B cell (primary cell): ENCODE data around the gene CD101. TPM values are rescaled to one million over a fixed set of nuclear protein-coding genes. Genes with fewer than 3 reads are reported as not detected.

Experiments
- ATAC-seq: fragments of 200-7000 bp; cut with Tn5 transposase; one replicate; pipeline ENCODE4 v1.10.0; 2021; ENCODE audit warnings: low read depth, mild to moderate bottlenecking, moderate number of reproducible peaks, moderate library complexity
- CTCF ChIA-PET: fragments of 350-600 bp; sonication (Branson Sonifier 250); formaldehyde crosslinking; loops from one replicate; lab custom pipeline; 2021; ENCODE audit warnings: antibody characterized with exemption, inconsistent platforms; lab: Charles Lee
- POLR2A ChIA-PET: fragments of 350-600 bp; sonication (Branson Sonifier 250); formaldehyde crosslinking; loops from one replicate; lab custom pipeline; 2021; ENCODE audit warnings: antibody characterized with exemption; lab: Charles Lee
- DNase-seq: peaks from one replicate; pipeline ENCODE4 v3.0.0; 2013
- H2AFZ ChIP-seq: 2 replicates; pipeline ENCODE4 v1.6.1; 2012; ENCODE audit warnings: mild to moderate bottlenecking, low read depth, low read length; ENCODE audit not compliant: insufficient read depth, poor library complexity, severe bottlenecking
- H3K27ac ChIP-seq, 2 donors: 1 replicate in 1 of 2; 2 replicates in 1 of 2; pipeline ENCODE4 v1.5.1; 2012 to 2013; ENCODE audit warnings: low read length in 2 of 2, mild to moderate bottlenecking in 2 of 2, moderate library complexity in 1 of 2
- H3K27me3 ChIP-seq, 4 experiments: fragments of 200-600 bp in 1 of 4; sonication (generic) in 1 of 4; replicated peaks in 1 of 4; 1 replicate in 2 of 4; 2 replicates in 2 of 4; pipeline versions ENCODE4 v1.6.1 to v1.7.0; 2013 to 2016; ENCODE audit warnings: low read length in 3 of 4, mild to moderate bottlenecking in 2 of 4, mixed read lengths in 1 of 4, moderate library complexity in 1 of 4; ENCODE audit not compliant: insufficient read depth in 4 of 4, control insufficient read depth in 3 of 4; ENCODE audit errors: control extremely low read depth in 1 of 4
- H3K36me3 ChIP-seq, 2 experiments: replicated peaks in 1 of 2; 1 replicate in 1 of 2; 2 replicates in 1 of 2; pipeline versions ENCODE4 v1.6.1 to v1.7.1; 2013; ENCODE audit warnings: low read length in 1 of 2; ENCODE audit not compliant: insufficient read depth in 2 of 2, control insufficient read depth in 1 of 2; ENCODE audit errors: control extremely low read depth in 1 of 2, extremely low read depth in 1 of 2
- H3K4me1 ChIP-seq, 2 donors: fragments of 200-600 bp in 1 of 2; sonication (generic) in 1 of 2; 1 replicate in 1 of 2; 2 replicates in 1 of 2; pipeline versions ENCODE4 v1.5.1 to v1.6.1; 2013 to 2017; ENCODE audit warnings: low read length in 2 of 2; ENCODE audit not compliant: control insufficient read depth in 2 of 2, insufficient read depth in 2 of 2
- H3K4me2 ChIP-seq: replicated peaks from 2 replicates; pipeline ENCODE3; 2012; ENCODE audit warnings: mild to moderate bottlenecking, low read depth, low read length; ENCODE audit not compliant: poor library complexity, severe bottlenecking
- H3K4me3 ChIP-seq, 5 experiments: fragments of 200-600 bp in 1 of 5; sonication (generic) in 1 of 5; 1 replicate in 3 of 5; 2 replicates in 2 of 5; pipeline versions ENCODE4 v1.5.1 to v1.7.0; 2011 to 2016; ENCODE audit warnings: low read length in 4 of 5, mild to moderate bottlenecking in 4 of 5, low read depth in 2 of 5, control low read depth in 1 of 5, moderate library complexity in 1 of 5; ENCODE audit not compliant: insufficient read depth in 1 of 5; ENCODE audit errors: control extremely low read depth in 1 of 5, extremely low read depth in 1 of 5
- H3K79me2 ChIP-seq: fragments of 200-600 bp; sonication (generic); one replicate; pipeline ENCODE4 v1.6.0; 2016; ENCODE audit warnings: low read length; ENCODE audit not compliant: control insufficient read depth, insufficient read depth
- H3K9ac ChIP-seq: fragments of 200-600 bp; sonication (generic); 2 replicates; pipeline ENCODE4 v1.6.1; 2017; ENCODE audit warnings: mild to moderate bottlenecking, low read length, moderate library complexity
- H3K9me3 ChIP-seq, 3 donors: one replicate each; pipeline versions ENCODE4 v1.6.1 to v1.7.1; 2013; ENCODE audit warnings: low read length in 2 of 3; ENCODE audit not compliant: control insufficient read depth in 2 of 3, insufficient read depth in 1 of 3; ENCODE audit errors: control extremely low read depth in 1 of 3
- H4K20me1 ChIP-seq: 2 replicates; pipeline ENCODE4 v1.6.0; 2012; ENCODE audit warnings: mild to moderate bottlenecking, low read length; ENCODE audit not compliant: insufficient read depth, control insufficient read depth, poor library complexity, severe bottlenecking
- H3K27ac Mint-ChIP-seq: one replicate; pipeline ENCODE4 v1.8.0; 2021; ENCODE audit warnings: mixed read lengths
- H3K27me3 Mint-ChIP-seq: one replicate; pipeline ENCODE4 v1.8.0; 2021; ENCODE audit warnings: mixed read lengths
- H3K4me1 Mint-ChIP-seq: one replicate; pipeline ENCODE4 v1.8.0; 2021; ENCODE audit warnings: mixed read lengths
- H3K4me3 Mint-ChIP-seq: one replicate; pipeline ENCODE4 v1.8.0; 2021; ENCODE audit warnings: mixed read lengths
- H3K9me3 Mint-ChIP-seq: one replicate; pipeline ENCODE4 v1.8.0; 2022; ENCODE audit warnings: mixed read lengths; ENCODE audit not compliant: insufficient read depth
- CTCF ChIP-seq: fragments of 200-600 bp; IDR thresholded peaks from one replicate; pipeline ENCODE4 v1.8.0; 2022; ENCODE audit warnings: antibody characterized with exemption, mild to moderate bottlenecking
- EZH2 ChIP-seq: IDR thresholded peaks from 2 replicates; pipeline ENCODE4 v1.6.1; 2012; ENCODE audit warnings: borderline replicate concordance, low read depth, mild to moderate bottlenecking, moderate library complexity, low read length; ENCODE audit not compliant: insufficient read depth, poor library complexity, severe bottlenecking
- WGBS: methylation state at CpG from one replicate; pipeline ENCODE4 v1.1.5; 2013; ENCODE audit warnings: missing lambda C conversion rate; ENCODE audit not compliant: insufficient coverage; 5-methylcytosine and 5-hydroxymethylcytosine counted together
- intact Hi-C: fragments of 100-400 bp; cut with micrococcal nuclease; formaldehyde crosslinking; loops from one replicate; pipeline ENCODE4 v1.10.0; 2022
- polyA plus RNA-seq: library from polyadenylated mRNA; depleted of rRNA; stranded (reverse); fragments of >200 nt; gene quantifications from 2 replicates; pipeline ENCODE4 v1.2.3, GENCODE V29; 2012
- total RNA-seq, 2 donors: library from RNA; stranded (reverse); fragments of 120-200 nt in 1 of 2; gene quantifications; 1 replicate in 1 of 2; 2 replicates in 1 of 2; pipeline versions ENCODE4 v1.2.3 to v1.2.4, GENCODE V29; 2013 to 2022

Gene CD101
- total and polyA plus RNA-seq, 2 donors (not counting 1 experiment from before 2014, with no cell fraction given), result 0.19 TPM; not detected in 1

- Histone ChIP-seq H4K20me1 (no peaks in the 10 kb centered on the region), H3K9ac (no peak overlapping the region), H3K36me3 (no peaks in the 10 kb centered on the region), H3K27me3 (no peaks in the 10 kb centered on the region), H3K27ac (no peak overlapping the region), H3K4me2 (no peak overlapping the region), H3K4me3 (no peak overlapping the region), H3K79me2 (no peaks in the 10 kb centered on the region), H2AFZ (no peak overlapping the region), H3K9me3 (no peaks in the 10 kb centered on the region), H3K4me1 (no peaks in the 10 kb centered on the region)
- TF ChIP-seq EZH2, result no peak
- TF ChIP-seq CTCF, result no peak
- POLR2A ChIA-PET, result no interaction called here
- ATAC-seq (no peak), DNase-seq (no peak)
- CTCF ChIA-PET, result no interaction called here
- Mint-ChIP-seq H3K27me3 (peaks cover 7% of the 10 kb centered on the region), H3K27ac (no peak overlapping the region), H3K4me3 (no peak overlapping the region), H3K9me3 (peaks cover 3% of the 10 kb centered on the region), H3K4me1 (no peaks in the 10 kb centered on the region)
- intact Hi-C loops, result no loop called here
- 97% methylated on average over 6 of the region's 6 CpGs for WGBS
Measured at GRCh38 chr1:117038236-117038635, 36.7 kb downstream of the CD101 start.

GRCh38 chr1:117044217-117044616 lies 42.7 kb downstream of the CD101 start:
- TF ChIP-seq CTCF (no peak), EZH2 (no peak)
- Histone ChIP-seq H3K36me3 (no peaks in the 10 kb centered on the region), H3K9ac (no peak overlapping the region), H4K20me1 (no peaks in the 10 kb centered on the region), H3K4me1 (peaks cover 18 to 19% of the 10 kb centered on the region in 2 donors), H3K27ac (no peak overlapping the region), H3K9me3 (no peaks in the 10 kb centered on the region), H3K4me2 (no peak overlapping the region), H3K27me3 (no peaks in the 10 kb centered on the region), H3K4me3 (no peak overlapping the region), H2AFZ (no peak overlapping the region), H3K79me2 (no peaks in the 10 kb centered on the region)
- no peak for DNase-seq
- intact Hi-C loops, result no loop called here
- CTCF ChIA-PET, result interaction anchor here (0.8 to 2.7 kb wide), 2 partner anchors 307 to 319 kb away, joined by 3 to 7 read pairs; no protein-coding TSS in a partner anchor
- POLR2A ChIA-PET, result no interaction called here
- H3K27ac Mint-ChIP-seq, result no peak overlapping the region
- peaks cover 17% of the 10 kb centered on the region for H3K4me1 Mint-ChIP-seq
- no peak overlapping the region for H3K4me3 Mint-ChIP-seq
- no peaks in the 10 kb centered on the region for H3K27me3 Mint-ChIP-seq
- 100% methylated on average over 1 of the region's 1 CpG for WGBS
- no peak for ATAC-seq
- peaks cover 3% of the 10 kb centered on the region for H3K9me3 Mint-ChIP-seq
